Glutamatergic neuron (in vitro differentiated cells): Measurements from ENCODE around the gene UST. TPM values are rescaled to one million over a fixed set of nuclear protein-coding genes. Genes with fewer than 3 reads are reported as not detected.

ENCODE experiments used
- DNase-seq: peaks from one replicate; pipeline ENCODE4 v3.0.0; 2022
- H3K27ac Mint-ChIP-seq: one replicate; pipeline ENCODE4 v1.8.0; 2020; ENCODE audit warnings: mild to moderate bottlenecking, mixed read lengths, inconsistent platforms; ENCODE audit not compliant: unreplicated experiment
- H3K27me3 Mint-ChIP-seq: one replicate; pipeline ENCODE4 v1.8.0; 2020; ENCODE audit warnings: mild to moderate bottlenecking, moderate library complexity, mixed read lengths, inconsistent platforms; ENCODE audit not compliant: unreplicated experiment
- H3K36me3 Mint-ChIP-seq: one replicate; pipeline ENCODE4 v1.8.0; 2020; ENCODE audit warnings: mild to moderate bottlenecking, mixed read lengths, inconsistent platforms; ENCODE audit not compliant: unreplicated experiment
- H3K4me1 Mint-ChIP-seq: one replicate; pipeline ENCODE4 v1.8.0; 2020; ENCODE audit warnings: mild to moderate bottlenecking, low read depth, mixed read lengths, inconsistent platforms; ENCODE audit not compliant: unreplicated experiment
- H3K4me3 Mint-ChIP-seq: one replicate; pipeline ENCODE4 v1.8.0; 2020; ENCODE audit warnings: mild to moderate bottlenecking, mixed read lengths, inconsistent platforms; ENCODE audit not compliant: unreplicated experiment
- H3K9me3 Mint-ChIP-seq: one replicate; pipeline ENCODE4 v1.8.0; 2020; ENCODE audit warnings: mild to moderate bottlenecking, moderate library complexity, mixed read lengths, inconsistent platforms; ENCODE audit not compliant: unreplicated experiment
- total RNA-seq: library from RNA; stranded (reverse); fragmentation: NEBNext Ultra II Directional; extraction: Animal tissue kit (Norgen Biotek cat#: 25700); gene quantifications from one replicate; pipeline ENCODE4 v1.2.1, GENCODE V29; 2021; ENCODE audit not compliant: unreplicated experiment
- TF ChIP-seq, protein P1 (sequence below): fragments of 200-600 bp; sonication (generic); IDR thresholded peaks from one replicate; pipeline ENCODE4 v1.5.0; 2021; ENCODE audit not compliant: partially characterized antibody, unreplicated experiment

The UST gene
- total RNA-seq, 1 donor from 2014 or later, result 11.2 TPM

- Mint-ChIP-seq H3K9me3 (no peaks in the 10 kb centered on the region), H3K36me3 (peaks cover 8% of the 10 kb centered on the region), H3K27ac (no peak overlapping the region), H3K4me1 (no peaks in the 10 kb centered on the region), H3K4me3 (no peak overlapping the region), H3K27me3 (peaks cover 1% of the 10 kb centered on the region)
- DNase-seq, result no peak
- TF ChIP-seq, protein P1, sequence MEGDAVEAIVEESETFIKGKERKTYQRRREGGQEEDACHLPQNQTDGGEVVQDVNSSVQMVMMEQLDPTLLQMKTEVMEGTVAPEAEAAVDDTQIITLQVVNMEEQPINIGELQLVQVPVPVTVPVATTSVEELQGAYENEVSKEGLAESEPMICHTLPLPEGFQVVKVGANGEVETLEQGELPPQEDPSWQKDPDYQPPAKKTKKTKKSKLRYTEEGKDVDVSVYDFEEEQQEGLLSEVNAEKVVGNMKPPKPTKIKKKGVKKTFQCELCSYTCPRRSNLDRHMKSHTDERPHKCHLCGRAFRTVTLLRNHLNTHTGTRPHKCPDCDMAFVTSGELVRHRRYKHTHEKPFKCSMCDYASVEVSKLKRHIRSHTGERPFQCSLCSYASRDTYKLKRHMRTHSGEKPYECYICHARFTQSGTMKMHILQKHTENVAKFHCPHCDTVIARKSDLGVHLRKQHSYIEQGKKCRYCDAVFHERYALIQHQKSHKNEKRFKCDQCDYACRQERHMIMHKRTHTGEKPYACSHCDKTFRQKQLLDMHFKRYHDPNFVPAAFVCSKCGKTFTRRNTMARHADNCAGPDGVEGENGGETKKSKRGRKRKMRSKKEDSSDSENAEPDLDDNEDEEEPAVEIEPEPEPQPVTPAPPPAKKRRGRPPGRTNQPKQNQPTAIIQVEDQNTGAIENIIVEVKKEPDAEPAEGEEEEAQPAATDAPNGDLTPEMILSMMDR, result no peak
Observed at GRCh38 chr6:148727104-148727503, 19.7 kb upstream of the UST start.

- H3K27ac Mint-ChIP-seq, result no peak overlapping the region
- TF ChIP-seq, protein P1, result no peak
- no peaks in the 10 kb centered on the region for H3K36me3 Mint-ChIP-seq
- H3K27me3 Mint-ChIP-seq, result no peaks in the 10 kb centered on the region
- H3K9me3 Mint-ChIP-seq, result no peaks in the 10 kb centered on the region
- no peak overlapping the region for H3K4me3 Mint-ChIP-seq
- no peaks in the 10 kb centered on the region for H3K4me1 Mint-ChIP-seq
- no peak for DNase-seq
Observed at GRCh38 chr6:148735989-148736388, 10.8 kb upstream of the UST start.

DNA sequence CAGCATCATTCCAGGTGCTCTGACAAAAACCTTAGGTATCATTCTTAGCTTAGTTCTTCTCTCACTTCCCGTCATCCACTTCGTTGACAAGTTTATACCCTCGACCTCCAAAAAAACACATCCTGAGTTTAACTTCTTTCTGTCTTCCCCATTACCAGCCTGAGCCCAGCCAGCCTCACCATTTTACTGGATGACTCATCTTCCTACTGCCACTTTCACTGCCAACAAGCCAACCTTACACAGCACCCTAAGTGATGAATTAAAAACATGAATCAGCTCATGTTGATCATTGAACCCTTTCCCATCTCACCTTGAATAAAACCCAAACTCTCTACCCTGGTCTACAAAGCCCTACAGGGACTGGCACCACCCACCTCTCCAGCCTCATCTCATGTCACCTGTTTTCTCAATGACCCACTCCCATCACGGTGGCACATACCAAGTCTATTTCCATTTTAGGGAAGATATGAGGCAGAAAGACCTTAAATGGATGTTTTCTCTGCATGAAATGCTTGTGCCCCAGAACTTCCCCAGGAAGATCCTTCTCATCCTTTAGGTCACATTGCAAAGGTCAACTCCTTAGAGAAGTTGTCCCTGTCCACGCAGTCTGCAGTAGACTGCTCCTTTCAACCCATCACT lies 9.9 kb upstream of the UST start:
- Mint-ChIP-seq H3K36me3 (no peaks in the 10 kb centered on the region), H3K9me3 (no peaks in the 10 kb centered on the region), H3K27me3 (no peaks in the 10 kb centered on the region), H3K4me1 (no peaks in the 10 kb centered on the region), H3K27ac (no peak overlapping the region), H3K4me3 (no peak overlapping the region)
- TF ChIP-seq, protein P1, result no peak
- DNase-seq, result no peak

- TF ChIP-seq, protein P1, result no peak
- no peak for DNase-seq
- Mint-ChIP-seq H3K27ac (no peak overlapping the region), H3K9me3 (no peaks in the 10 kb centered on the region), H3K27me3 (no peaks in the 10 kb centered on the region), H3K4me1 (no peaks in the 10 kb centered on the region), H3K4me3 (no peak overlapping the region), H3K36me3 (no peaks in the 10 kb centered on the region)
Observed at GRCh38 chr6:148737806-148738205, 9.0 kb upstream of the UST start.

DNA sequence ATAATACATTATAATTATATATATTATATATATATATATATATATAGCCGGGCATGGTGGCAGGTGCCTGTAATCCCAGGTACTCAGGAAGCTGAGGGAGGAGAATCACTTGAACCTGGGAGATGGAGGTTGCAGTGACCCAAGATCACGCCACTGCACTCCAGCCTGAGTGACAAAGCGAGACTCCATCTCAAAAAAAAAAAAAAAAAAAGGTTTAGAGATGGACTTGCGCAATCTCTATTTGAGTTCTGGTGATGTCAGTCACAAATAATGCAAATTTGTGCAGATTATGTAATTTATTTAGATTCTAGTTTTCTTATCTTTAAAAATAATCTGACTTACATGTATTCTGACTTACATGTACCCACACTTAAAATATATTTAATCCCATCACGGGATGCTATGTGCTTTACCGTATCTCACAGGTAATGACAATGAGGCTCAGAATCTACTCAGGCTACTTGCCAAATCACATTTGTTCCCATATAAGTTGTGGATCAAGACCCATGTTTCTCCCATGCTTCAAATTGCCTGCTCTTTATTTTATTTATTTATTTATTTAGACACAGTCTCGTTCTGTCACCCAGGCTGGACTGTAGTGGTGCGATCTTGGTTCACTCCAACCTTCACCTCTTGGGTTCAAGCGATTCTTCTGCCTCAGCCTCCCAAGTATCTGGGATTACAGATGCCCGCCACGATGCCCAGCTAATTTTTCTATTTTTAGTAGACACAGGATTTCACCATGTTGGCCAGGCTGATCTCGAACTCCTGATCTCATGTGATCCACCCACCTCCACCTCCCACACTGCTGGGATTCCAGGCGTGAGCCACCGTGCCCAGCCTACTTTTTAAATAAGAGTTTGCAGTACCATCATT lies 7.6 kb upstream of the UST start:
- TF ChIP-seq, protein P1, result no peak
- Mint-ChIP-seq H3K4me1 (peaks cover 7% of the 10 kb centered on the region), H3K9me3 (no peaks in the 10 kb centered on the region), H3K4me3 (no peak overlapping the region), H3K27ac (no peak overlapping the region), H3K27me3 (no peaks in the 10 kb centered on the region), H3K36me3 (no peaks in the 10 kb centered on the region)
- DNase-seq, result no peak
